HG03108 (cell line): ENCODE measurements around the gene COX7A2.
A peak's percentile ranks its signal among the peaks of the same experiment; 100 is the strongest.

Source experiments
- ATAC-seq: cut with Tn5 transposase; IDR thresholded peaks from one replicate; pipeline ENCODE4 v1.9.1; 2021; ENCODE audit warnings: moderate library complexity; ENCODE audit not compliant: unreplicated experiment

Gene COX7A2, protein sequence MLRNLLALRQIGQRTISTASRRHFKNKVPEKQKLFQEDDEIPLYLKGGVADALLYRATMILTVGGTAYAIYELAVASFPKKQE

DNA sequence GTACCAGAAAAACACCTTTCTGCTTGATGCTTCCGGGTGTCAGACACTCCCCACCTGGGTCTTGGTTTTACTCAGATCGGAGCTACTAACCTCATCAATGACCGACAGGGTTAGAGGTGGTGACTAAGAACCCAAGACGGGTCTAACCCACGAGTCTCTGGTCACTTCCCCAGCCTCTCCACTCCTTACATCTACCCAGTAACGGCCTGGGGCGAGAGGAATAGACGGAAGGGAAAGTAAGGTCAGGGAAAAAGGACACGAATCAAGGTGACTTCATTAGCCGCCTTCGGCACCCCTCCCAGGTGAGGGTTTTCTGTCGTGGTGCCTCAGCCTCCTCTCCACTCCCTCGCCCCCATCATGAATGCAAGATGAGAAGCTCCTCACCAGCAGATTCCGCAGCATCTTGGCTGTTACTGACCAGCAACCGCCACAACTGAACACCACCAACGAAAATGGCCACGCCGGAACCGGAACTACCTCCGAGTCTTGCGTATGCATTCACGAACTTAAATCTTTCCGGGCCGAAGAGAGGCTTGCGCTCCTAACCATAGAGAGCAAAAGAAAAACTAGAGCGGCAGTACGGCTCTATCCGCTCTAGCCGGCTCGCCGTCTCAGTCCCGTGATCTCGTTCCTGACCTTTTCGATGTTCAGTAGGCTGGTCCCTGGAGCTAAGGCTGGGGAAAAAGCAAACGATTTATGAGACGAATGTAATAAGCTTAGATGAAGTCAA lies at the start of gene COX7A2:
Gene COX7A2 (minus strand): TSS at position 469 of the 730 bp plus-strand sequence. CDS start 67 bp downstream, at position 402.
- peak; percentile 94 for ATAC-seq

DNA sequence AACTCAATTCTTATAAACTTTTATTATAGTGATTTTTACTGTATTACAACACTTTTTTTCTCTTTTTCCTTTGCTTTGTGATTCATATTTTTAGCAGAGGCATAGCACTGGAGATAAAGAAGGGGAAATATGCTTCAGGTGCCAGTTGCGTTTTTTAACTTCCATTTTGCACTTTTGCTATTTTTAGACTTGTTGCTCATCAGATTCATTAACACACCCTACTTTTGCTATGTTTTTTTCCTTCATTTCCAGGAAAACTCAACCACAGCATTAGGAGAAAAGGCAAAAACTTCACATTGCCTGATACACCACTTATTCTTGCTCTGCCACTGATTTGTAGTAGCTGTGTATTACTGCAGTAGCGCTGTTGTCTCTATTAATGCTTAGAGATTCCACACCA lies 49.0 kb upstream of the COX7A2 start:
- no peak for ATAC-seq

GRCh38 chr6:75291744-75292143 lies 48.1 kb upstream of the COX7A2 start:
- ATAC-seq: no peak

GRCh38 chr6:75291331-75291730 lies 47.7 kb upstream of the COX7A2 start:
- ATAC-seq: no peak

DNA sequence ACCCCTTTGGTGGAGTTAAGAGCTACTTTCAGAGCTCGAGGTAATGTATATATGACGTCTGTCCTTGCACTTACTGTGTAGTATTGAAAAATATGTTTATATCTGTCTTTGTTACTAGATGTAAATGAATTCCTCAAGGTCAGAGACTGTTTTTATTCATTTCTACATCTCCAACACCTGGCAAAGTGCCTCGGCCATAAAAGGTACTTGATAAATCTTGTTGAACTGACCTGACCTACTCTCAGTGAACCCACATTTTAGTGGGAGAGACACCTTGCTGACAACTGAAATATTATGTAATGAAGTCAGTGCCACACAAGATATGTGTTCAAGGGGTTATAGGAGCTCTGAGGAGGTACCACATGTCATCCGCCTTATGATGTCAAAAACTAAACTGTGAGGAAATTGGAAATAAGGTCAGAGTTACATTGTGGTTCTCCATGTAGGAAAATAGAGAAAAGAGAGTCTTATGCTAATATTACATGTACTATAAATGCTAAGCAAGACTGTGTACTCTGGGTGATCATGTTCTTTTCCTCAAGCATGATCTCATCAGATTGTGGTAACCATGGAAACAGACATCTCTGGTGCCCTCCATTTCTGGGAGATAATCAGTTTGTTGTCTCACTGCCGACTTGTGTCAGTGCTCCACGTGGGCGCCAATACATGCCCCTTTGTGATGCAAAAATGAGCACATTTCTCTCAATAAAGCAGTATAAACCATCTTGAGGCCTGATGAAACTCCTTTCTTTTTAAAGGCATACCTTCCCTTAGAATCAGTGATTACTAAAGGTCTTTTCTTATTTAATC lies 46.7 kb upstream of the COX7A2 start:
- ATAC-seq: no peak

DNA sequence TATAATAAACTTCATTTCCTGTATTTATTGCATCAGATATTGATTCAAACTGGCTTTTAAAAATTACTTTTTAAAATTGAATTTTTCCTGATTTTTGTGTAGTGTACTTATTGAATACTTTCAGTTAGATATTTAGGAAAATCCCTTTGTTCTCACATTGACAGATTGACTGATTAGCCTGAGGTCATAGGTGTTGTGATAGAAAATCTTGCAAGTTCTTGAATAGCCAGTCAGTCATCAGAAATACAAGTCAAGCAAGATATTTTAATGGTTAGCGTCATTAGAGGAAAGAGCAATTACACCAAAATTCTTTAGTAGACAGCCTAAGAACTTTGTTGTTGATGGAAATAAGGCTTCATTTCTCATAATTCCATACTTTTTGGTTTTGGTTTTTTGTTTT lies 44.4 kb upstream of the COX7A2 start:
- no peak for ATAC-seq

- no peak for ATAC-seq
Observed at GRCh38 chr6:75287424-75287823, 43.8 kb upstream of the COX7A2 start.

- ATAC-seq: no peak
Observed at GRCh38 chr6:75286955-75287354, 43.4 kb upstream of the COX7A2 start.

DNA sequence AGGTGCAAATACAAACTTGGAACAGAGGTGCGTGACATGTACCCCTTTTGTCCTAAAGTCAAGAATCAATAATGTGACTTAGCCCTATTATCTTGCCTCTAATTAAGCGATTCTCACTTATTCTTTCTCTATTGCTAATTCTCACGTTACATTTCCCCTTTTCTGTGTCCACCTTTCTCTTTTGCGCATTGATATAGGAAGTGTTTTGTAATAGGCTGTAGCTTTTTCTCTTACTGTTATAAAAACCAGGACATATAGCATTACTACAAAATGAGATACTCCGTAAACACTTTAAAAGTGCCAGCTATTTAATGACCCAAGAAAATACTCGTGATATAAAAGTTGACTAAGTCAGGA lies 41.7 kb upstream of the COX7A2 start:
- no peak for ATAC-seq

DNA sequence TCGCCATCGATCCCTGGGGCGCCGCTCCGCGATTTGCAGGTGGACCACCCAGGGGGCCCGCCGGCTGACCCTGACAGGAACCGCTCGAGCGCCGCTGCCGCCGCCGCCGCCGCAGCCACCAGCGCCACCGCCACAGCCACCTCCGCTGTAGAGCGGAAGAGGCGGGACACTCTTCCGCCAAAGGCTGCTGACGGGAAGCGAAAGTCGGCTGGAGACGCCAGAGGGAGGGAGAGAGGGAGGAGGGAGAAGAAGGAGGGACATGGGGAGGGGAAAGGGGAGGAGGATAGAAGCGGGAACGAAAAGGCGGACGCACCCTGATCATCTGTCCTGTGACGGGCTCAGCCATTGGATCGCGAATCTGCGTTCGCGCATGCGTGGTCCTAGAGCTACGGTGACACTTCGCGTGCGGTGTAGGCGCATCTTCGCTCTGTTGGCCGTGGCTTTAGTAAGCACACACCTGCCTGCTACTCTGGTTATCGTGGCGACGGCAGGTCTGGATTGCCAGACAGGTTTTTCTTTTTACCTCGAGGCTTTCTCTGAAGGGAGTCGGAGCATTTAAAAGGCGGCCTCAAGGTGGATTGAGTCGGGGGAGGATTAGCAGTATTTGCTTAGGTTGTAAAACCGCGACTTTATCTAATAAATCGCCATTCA lies 41.2 kb upstream of the COX7A2 start, which contains the start of gene TMEM30A:
Gene TMEM30A (minus strand): TSS at position 161 of the 651 bp plus-strand sequence. CDS start 154 bp downstream, at position 7.
- peak; percentile 92 for ATAC-seq

GRCh38 chr6:75283907-75284631 lies 40.5 kb upstream of the COX7A2 start:
- peak; percentile 9 for ATAC-seq

DNA sequence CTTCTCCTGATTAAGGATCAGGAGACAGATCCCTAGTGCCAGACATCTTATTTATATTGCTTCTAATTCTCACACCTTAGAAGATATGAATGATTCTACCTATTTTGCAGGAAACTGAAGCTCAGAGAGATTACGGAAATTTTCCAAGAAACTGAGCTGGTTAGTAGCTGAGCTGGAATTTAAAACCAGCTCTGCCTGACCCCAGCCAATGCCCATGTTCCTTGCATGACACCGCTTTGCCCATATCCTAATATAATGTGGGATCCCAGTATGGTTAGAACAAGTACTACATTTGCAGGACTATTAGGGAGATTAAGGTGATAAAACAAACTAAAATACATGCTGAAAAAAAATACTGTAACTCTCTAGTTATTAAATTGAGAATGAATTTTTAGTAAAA lies 39.1 kb upstream of the COX7A2 start:
- no peak for ATAC-seq

- no peak for ATAC-seq
Observed at GRCh38 chr6:75281653-75282052, 38.1 kb upstream of the COX7A2 start.

DNA sequence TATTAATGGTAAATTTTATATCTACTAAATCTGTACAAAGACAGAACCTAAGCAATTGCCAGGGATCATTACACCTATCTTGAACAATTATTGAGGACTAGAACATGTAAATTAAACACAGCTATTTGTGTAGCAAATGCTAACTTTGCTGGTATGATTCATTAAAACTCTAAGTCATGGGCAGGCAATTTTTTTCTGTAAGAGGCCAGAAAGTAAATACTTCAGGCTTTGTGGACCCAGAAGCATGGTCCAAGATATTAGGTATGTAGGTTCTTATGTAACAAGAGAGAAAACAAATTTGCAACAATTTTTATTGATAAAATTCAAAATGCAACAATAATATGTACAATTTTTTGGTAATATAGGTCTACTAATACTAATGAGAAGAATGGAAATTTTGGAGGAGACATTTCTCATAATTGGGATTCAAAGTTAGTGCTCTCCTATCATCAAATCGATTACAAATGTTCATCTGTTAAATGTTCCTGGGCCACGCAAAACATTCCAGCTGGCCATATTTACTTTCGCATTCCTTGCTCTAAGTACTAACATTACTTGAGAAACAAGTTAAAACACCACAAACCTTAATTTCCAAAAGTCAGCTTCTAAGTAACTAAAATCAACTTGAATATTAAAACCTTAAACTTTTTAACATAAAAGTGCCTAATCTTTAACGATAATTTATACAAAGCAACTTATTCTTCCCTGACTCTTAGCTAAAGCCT lies 36.7 kb upstream of the COX7A2 start:
- ATAC-seq: no peak

DNA sequence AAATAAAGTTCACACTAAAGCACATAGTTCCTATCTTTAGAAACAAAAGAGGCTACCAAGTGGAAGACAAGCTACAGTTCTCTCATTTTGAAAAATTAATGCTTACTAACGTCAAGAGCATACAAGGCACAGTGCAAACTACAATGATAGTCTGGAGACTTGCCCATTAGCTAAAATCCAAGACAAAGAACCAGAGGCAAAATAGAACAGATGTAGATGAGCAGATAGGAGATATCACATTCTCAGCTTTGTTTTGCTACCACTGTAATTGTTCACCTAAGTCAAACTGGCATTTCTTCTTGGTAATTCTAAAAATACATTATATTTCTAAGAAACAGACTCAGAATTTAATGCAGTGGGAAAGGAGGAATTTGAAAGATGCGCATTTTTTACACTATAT lies 35.8 kb upstream of the COX7A2 start:
- ATAC-seq: no peak

DNA sequence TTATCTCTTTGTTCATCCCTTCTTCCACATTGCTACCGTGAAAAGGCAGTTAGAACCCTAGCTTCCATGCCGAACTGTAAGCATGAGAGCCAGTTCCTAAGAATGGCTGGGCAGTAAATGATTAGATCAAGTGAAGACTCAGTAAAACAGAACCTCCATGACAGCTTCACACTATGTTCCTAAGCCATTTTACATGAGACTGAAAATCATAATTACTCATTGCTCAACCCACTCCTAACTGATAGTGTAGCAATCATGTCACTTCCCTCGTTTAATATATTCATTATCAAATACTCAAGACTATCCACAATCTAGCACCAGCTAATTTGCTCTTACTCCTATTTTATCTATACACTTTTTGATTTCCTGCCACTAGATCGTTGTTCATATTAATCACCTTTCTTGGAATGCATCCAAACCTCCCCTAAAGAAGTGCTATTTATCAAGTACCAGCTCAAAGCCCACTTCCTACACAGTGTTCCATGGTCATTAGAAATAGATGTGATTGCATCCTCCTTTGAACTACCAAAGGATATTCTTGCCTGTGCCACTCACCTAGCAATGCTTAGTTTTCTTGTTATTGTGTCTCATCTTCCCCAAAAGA lies 35.0 kb upstream of the COX7A2 start:
- ATAC-seq: no peak

DNA sequence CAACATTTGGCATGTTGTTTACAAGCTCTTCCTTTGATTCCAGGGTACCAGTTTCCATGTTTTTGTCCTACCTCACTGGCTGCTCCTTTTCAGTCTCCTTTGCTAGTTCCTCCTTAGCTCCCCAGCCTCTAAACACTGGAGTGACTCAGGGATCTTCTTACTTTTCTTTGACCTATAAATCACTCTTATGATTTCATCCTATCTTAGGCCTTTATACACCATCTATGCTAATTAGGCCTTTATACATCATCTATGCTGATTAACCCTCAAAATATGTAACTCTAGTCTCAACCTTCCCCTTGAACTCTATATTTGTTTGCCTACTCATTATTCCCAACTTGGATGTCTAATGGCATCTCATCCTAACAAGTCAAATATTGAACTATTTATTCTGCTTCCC lies 31.5 kb upstream of the COX7A2 start:
- no peak for ATAC-seq

DNA sequence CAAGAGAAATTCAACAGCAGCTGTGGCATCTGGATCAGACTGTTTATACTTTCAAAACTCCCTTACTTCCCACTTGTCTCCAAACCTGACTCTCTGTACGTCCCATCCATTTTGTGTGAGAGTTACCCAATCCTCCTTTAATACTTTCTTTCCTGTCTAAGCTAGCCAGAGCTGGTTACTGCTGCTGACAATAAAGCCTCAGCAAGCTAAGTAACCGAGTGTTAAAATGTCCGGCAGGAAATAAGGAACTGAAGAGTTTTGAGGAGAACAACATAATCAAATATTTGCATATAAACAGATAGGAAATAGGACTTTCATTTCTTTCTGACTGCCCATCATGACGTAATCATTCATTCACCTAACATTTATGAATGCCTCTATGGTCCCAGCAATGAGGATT lies 29.4 kb upstream of the COX7A2 start:
- no peak for ATAC-seq

GRCh38 chr6:75272145-75272840 lies 28.7 kb upstream of the COX7A2 start:
- ATAC-seq: no peak
